Small intestine (tissue), 7 donors: Measurements from ENCODE around the gene PYDC1. TPM values are rescaled to one million over a fixed set of nuclear protein-coding genes. Genes with fewer than 3 reads are reported as not detected.
A peak's percentile ranks its signal among the peaks of the same experiment; 100 is the strongest.
"Not testable (repeated sequence)": the region's sequence is repeated elsewhere in the genome, so short reads cannot be mapped to it uniquely, and the experiment has no call there.

Experiments used
- DNase-seq, 2 donors: peaks; one replicate each; pipeline versions ENCODE4 v3.0.0 to v3.0.0-alpha.2; 2013
- FAIRE-seq: peaks from 2 replicates; lab custom pipeline; 2012; peaks lifted over from hg19 to GRCh38; lab: Jason Lieb, UNC
- H3K27ac ChIP-seq, 3 donors: one replicate each; pipeline ENCODE4 v1.5.1; 2013; ENCODE audit warnings: low read length in 2 of 3, mild to moderate bottlenecking in 2 of 3, control low read depth in 1 of 3, inconsistent platforms in 1 of 3, low read depth in 1 of 3, moderate library complexity in 1 of 3
- H3K27me3 ChIP-seq, 3 donors: one replicate each; pipeline ENCODE4 v1.6.1; 2013; ENCODE audit warnings: low read length in 3 of 3, inconsistent platforms in 1 of 3; ENCODE audit not compliant: control insufficient read depth in 3 of 3, insufficient read depth in 3 of 3
- H3K36me3 ChIP-seq, 3 donors: one replicate each; pipeline ENCODE4 v1.6.1; 2013; ENCODE audit warnings: low read length in 3 of 3, inconsistent platforms in 1 of 3, low read depth in 1 of 3, mild to moderate bottlenecking in 1 of 3, moderate library complexity in 1 of 3; ENCODE audit not compliant: control insufficient read depth in 3 of 3, insufficient read depth in 2 of 3
- H3K4me1 ChIP-seq, 3 donors: one replicate each; pipeline ENCODE4 v1.6.1; 2013; ENCODE audit warnings: low read length in 2 of 3, inconsistent platforms in 1 of 3, low read depth in 1 of 3, mild to moderate bottlenecking in 1 of 3, moderate library complexity in 1 of 3; ENCODE audit not compliant: control insufficient read depth in 3 of 3, insufficient read depth in 2 of 3
- H3K4me3 ChIP-seq, 3 donors: one replicate each; pipeline ENCODE4 v1.5.1; 2013; ENCODE audit warnings: low read length in 3 of 3, control low read depth in 1 of 3, inconsistent platforms in 1 of 3, low read depth in 1 of 3, mild to moderate bottlenecking in 1 of 3, moderate library complexity in 1 of 3
- H3K9me3 ChIP-seq, 2 donors: one replicate each; pipeline ENCODE4 v1.6.1; 2013; ENCODE audit warnings: low read depth in 1 of 2, low read length in 1 of 2; ENCODE audit not compliant: control insufficient read depth in 2 of 2, insufficient read depth in 1 of 2
- WGBS, 3 donors: extraction: QIAGEN DNeasy Blood & Tissue Kit; methylation state at CpG; one replicate each; pipeline ENCODE4 v1.1.7; 2013; 5-methylcytosine and 5-hydroxymethylcytosine counted together
- polyA plus RNA-seq, 4 donors: library from polyadenylated mRNA; stranded (reverse) in 3 of 4; unstranded in 1 of 4; fragments of 200-250 nt in 3 of 4; fragments of 120-200 nt in 1 of 4; gene quantifications; one replicate each; pipeline versions ENCODE4 v1.2.1 to v1.2.3, GENCODE V29; 2013
- donor health status: healthy with polysubstance abuse.
- donor health status: control.
- donor health status: control.
- donor health status: Bipolar disorder and iron deficiency.
- donor health status: healthy.

The PYDC1 gene
- polyA plus RNA-seq, 4 donors, result 0.32 TPM; not detected in 3

DNA sequence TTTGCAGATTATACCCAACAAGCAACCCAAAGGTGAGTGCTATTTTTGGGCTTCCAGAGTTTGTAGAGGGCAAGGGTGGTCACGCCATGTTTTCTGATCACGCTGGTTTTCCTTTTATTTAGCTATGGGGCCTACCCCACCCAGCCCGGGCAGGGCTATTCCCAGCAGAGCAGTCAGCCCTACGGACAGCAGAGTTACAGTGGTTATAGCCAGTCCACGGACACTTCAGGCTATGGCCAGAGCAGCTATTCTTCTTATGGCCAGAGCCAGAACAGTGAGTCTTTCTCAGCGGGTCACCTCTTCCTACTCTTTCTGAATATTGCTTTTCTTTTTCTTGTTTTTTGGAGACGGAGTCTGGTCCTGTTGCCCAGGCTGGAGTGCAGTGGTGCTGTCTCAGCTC, 34.5 kb downstream of the PYDC1 start:
- DNase-seq (no peak), FAIRE-seq (no peak)
- Histone ChIP-seq H3K4me3 (peak overlapping the region in 2 of 3 donors; percentile 16 to 98), H3K4me1 (peaks cover 0 to 7% (median 3%) of the 10 kb centered on the region in 3 donors), H3K36me3 (peaks cover 34 to 35% (median 34%) of the 10 kb centered on the region in 3 donors), H3K27ac (no peak overlapping the region), H3K9me3 (no peaks in the 10 kb centered on the region), H3K27me3 (no peaks in the 10 kb centered on the region)
- WGBS, 3 donors, result 11 to 20% (median 18%) methylated on average over 7 of the region's 7 CpGs

DNA sequence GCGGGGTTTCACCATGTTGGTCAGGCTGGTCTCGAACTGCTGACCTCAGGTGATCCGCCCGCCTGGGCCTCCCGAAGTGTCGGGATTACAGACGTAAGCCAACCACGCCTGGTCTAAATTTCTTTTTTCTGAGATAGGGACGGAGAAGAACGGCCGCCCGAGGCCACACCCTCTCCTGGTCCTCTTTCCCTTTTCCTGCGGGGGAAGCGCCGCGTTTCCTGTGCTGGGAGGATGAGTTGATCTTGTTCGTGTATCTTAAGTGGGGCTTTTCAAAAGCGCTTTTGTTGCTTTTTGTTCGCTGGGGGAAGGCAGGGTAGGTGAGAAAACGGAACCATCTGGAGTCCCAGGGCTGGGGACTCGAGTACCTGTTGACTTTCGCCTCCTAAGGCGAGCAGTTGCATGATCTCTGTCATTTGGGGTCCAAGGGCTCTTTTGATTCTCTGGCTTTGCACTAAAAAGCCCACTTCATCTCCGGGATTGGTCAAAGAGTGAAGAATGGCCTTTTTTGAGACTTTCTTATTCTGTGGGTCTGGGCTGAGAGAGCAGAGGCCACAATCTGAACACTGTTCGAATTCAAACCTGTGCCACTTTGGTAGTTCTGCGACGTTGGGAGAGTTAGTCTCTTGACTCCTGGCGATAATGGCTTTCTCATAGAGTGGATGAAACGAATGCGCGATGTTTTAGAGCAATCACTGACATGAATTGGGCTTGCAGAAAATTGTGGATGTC, 35.7 kb downstream of the PYDC1 start:
- Histone ChIP-seq H3K4me1 (peaks cover 0 to 7% (median 3%) of the 10 kb centered on the region in 3 donors), H3K27ac (peak overlapping the region in 2 of 3 donors; percentile 88 to 98), H3K9me3 (no peaks in the 10 kb centered on the region), H3K27me3 (no peaks in the 10 kb centered on the region), H3K4me3 (peak overlapping the region; percentile 70 to 98 (median 78)), H3K36me3 (peaks cover 23 to 30% (median 25%) of the 10 kb centered on the region in 3 donors)
- FAIRE-seq (no peak), DNase-seq (peak; percentile 45 to 46)
- 2 to 3% (median 3%) methylated on average over 31 of the region's 31 CpGs for WGBS, 3 donors

DNA sequence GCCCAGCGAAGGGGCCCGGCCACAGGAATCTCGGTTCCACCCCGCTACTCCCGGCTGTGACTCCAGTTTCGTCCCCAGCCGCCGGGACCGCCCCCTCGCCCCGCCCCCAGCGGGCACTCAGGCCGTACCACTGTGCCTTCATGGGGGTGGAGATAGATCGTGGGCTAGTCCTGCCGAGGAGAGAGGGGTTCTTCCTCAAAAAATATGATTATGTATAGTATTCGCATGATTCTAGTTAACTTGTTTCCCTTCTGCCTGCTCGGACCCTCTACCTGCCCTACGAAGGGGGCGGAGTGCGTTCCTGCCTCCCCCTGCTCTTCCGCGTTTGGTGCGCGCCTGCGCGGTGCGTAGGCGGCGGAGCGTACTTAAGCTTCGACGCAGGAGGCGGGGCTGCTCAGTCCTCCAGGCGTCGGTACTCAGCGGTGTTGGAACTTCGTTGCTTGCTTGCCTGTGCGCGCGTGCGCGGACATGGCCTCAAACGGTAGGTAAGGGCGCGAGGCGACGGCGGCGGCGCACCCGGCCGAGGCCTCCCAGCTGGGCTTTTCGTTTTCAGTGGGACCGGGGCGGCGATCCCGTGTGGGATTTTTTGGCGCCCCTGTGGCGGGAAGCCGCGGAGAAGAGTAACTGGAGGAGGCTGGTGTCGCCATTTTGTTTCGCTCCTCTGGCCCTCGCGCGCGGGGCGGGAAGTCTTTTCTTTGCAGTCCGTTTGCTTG, 37.0 kb downstream of the PYDC1 start, which contains the start of gene FUS:
Gene FUS, plus strand, starts transcription at position 393 of the 713 bp plus-strand sequence. Its CDS starts 76 bp downstream, at position 469.
- H3K4me3 ChIP-seq, result peak within 1 kb of the TSS; percentile 70 to 98 (median 78)
- H3K4me1 ChIP-seq, result peaks cover 0 to 7% (median 3%) of the 10 kb centered on the region in 3 donors
- H3K27ac ChIP-seq, result peak within 1 kb of the TSS; percentile 85 to 98 (median 88)
- peaks cover 14 to 25% (median 14%) of the 10 kb centered on the region in 3 donors for H3K36me3 ChIP-seq
- H3K27me3 ChIP-seq, result no peaks in the 10 kb centered on the region
- WGBS, 3 donors, result 0% methylated on average over 64 to 69 of the region's 69 CpGs
- no peaks in the 10 kb centered on the region for H3K9me3 ChIP-seq
- peak; percentile 90 to 97 for DNase-seq
- no peak for FAIRE-seq

DNA sequence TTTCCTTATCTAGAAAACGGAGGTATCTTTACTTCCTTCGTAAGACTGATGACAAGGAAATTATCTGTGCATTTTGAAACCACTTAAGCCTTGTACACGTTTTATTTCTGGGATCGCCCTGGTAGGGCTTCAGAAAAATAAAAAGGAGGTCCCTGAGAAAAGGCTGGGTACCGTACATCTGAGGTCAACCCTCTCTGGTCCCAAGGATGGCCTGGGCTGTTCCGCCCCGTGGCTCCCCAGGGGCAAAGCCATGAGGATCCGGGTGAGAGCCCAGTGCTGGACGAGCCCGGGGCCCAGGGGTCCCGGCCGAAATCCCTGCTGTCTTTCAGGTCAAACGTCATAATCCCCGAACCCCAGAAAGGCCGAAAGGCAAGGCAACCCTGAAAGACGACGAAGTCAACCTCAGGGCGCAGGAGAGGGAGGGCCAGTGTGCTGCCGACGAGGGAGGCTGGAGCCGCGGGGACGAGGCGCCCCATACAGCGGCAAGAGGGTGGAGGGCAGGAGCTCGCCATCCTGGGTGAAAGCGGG, 37.7 kb downstream of the PYDC1 start:
- FAIRE-seq (no peak), DNase-seq (peak in 1 of 2 donors; percentile 14)
- 0 to 2% (median 2%) methylated on average over 24 to 27 of the region's 27 CpGs for WGBS, 3 donors

DNA sequence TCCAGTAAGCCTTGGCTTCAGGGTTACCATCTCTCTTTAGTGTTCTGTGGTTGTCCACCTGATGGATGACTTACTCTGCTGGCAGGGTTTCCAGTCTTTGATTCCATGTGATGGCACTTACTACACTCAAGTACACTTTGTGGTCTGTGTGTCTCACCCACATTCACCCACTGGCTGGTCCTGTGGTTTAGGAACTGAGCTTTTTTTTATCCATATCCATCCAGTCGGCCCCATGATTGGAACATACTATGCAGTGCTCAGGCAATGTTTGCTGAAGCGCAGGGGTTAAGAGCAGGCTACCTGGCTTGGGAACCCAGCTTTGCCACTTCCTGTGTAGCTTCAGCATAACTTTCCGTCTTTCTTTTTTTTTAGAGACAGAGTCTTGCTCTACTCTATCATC, 39.8 kb downstream of the PYDC1 start:
- Histone ChIP-seq H3K4me3 (no peak overlapping the region), H3K9me3 (no peaks in the 10 kb centered on the region), H3K4me1 (peaks cover 0 to 1% (median 0%) of the 10 kb centered on the region in 3 donors), H3K27ac (no peak overlapping the region), H3K36me3 (peaks cover 0 to 4% (median 0%) of the 10 kb centered on the region in 3 donors), H3K27me3 (no peaks in the 10 kb centered on the region)
- WGBS, 3 donors, result 53 to 76% (median 57%) methylated on average over 3 of the region's 3 CpGs
- DNase-seq (no peak), FAIRE-seq (no peak)

More for the DNA sequence above, 37.7 kb downstream of the PYDC1 start:
- H3K27me3 ChIP-seq, result no peaks in the 10 kb centered on the region
- peak overlapping the region; percentile 49 to 98 (median 70) for H3K4me3 ChIP-seq
- H3K4me1 ChIP-seq, result peaks cover 0 to 7% (median 3%) of the 10 kb centered on the region in 3 donors
- H3K9me3 ChIP-seq, result no peaks in the 10 kb centered on the region
- peak overlapping the region; percentile 85 to 98 (median 88) for H3K27ac ChIP-seq
- H3K36me3 ChIP-seq, result peaks cover 13 to 21% (median 13%) of the 10 kb centered on the region in 3 donors

DNA sequence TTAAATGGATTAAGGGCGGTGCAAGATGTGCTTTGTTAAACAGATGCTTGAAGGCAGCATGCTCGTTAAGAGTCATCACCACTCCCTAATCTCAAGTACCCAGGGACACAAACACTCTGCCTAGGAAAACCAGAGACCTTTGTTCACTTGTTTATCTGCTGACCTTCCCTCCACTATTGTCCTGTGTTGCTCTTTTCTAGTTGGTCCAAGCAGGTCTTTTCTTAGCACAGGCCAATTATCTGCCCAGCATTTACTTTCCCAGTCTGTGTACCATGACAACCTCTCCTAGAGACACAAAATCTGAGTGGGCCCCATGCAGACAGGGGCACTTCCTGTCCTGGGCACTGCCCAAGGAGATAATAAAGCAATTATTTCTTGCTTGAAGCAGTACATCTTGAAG, 46.9 kb downstream of the PYDC1 start:
- peak overlapping the region in 2 of 3 donors; percentile 33 to 56 for H3K27ac ChIP-seq
- no CpG with 5 or more reads among the region's 2 CpGs for WGBS, 3 donors
- H3K4me1 ChIP-seq, H3K36me3 ChIP-seq, FAIRE-seq, H3K9me3 ChIP-seq, H3K4me3 ChIP-seq, H3K27me3 ChIP-seq: not testable (repeated sequence)
- peak; percentile 58 to 64 for DNase-seq

DNA sequence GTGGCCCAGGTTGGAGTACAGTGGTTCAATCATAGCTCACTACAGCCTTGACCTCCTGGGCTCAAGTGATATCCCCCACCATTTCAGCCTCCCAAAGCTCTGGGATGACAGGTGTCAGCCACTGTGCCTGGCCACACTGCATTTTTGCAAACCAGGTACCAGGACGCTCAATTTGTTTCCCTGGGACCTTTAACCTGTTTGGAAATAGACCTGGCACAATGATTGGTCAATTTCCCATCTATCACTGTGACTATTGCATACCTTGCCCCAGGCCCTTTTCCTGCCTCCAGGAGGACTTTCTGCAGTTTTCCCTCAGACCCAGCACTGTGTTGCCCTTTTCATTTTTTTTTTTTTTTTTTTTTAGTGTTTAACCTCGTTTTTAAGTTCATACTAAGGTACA, 48.1 kb downstream of the PYDC1 start:
- H3K4me3 ChIP-seq, result no peak overlapping the region
- FAIRE-seq, result no peak
- H3K27me3 ChIP-seq, result no peaks in the 10 kb centered on the region
- no peaks in the 10 kb centered on the region for H3K9me3 ChIP-seq
- WGBS, 3 donors, result 44 to 68% (median 68%) methylated on average over 2 of the region's 2 CpGs
- H3K4me1 ChIP-seq, result peaks cover 2 to 5% (median 2%) of the 10 kb centered on the region in 3 donors
- H3K27ac ChIP-seq, result no peak overlapping the region
- no peaks in the 10 kb centered on the region for H3K36me3 ChIP-seq
- DNase-seq, result no peak

DNA sequence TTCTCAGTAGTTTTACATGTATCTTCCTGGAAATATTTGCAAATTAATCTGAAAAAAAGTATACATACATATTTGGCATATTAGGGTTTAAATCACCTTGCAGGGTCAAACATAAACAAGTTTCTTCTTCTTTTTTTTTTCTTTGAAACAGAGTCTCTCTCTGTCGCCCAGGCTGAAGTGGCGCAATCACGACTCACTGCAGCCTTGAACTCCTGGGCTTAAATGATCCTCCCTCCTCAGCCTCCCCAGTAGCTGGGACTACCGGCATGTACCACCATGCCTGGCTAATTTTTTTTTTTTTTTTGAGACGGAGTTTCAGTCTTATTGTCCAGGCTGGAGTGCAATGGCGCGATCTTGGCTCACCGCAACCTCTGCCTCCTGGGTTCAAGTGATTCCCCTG, 49.6 kb downstream of the PYDC1 start:
- WGBS, 3 donors, result 89 to 94% (median 93%) methylated on average over 8 of the region's 8 CpGs
- no peak for FAIRE-seq
- no peaks in the 10 kb centered on the region for H3K36me3 ChIP-seq
- H3K27me3 ChIP-seq, result no peaks in the 10 kb centered on the region
- H3K4me1 ChIP-seq, result peaks cover 2 to 5% (median 2%) of the 10 kb centered on the region in 3 donors
- H3K27ac ChIP-seq, result no peak overlapping the region
- no peaks in the 10 kb centered on the region for H3K9me3 ChIP-seq
- no peak for DNase-seq
- H3K4me3 ChIP-seq, result no peak overlapping the region
